H1 (cell line): ENCODE results near the gene ANKFN1. TPM values are rescaled to one million over a fixed set of nuclear protein-coding genes. Genes with fewer than 3 reads are reported as not detected.

Experiments used
- CTCF ChIA-PET: fragments of 300-600 bp; sonication (Branson Sonifier 250); formaldehyde crosslinking; loops from one replicate; lab custom pipeline; 2021; ENCODE audit not compliant: partially characterized antibody; lab: Charles Lee
- POLR2A ChIA-PET: fragments of 300-600 bp; sonication (Branson Sonifier 250); formaldehyde crosslinking; loops from one replicate; lab custom pipeline; 2021; ENCODE audit warnings: inconsistent platforms; ENCODE audit not compliant: partially characterized antibody; lab: Charles Lee
- DNase-seq, 2 experiments: peaks; one replicate each; pipeline versions ENCODE4 v3.0.0 to v3.0.0-alpha.2; 2010 to 2022; ENCODE audit warnings: low spot score in 2 of 2, low read depth in 1 of 2, mixed read lengths in 1 of 2
- FAIRE-seq: peaks from 2 replicates; lab custom pipeline; 2011; peaks lifted over from hg19 to GRCh38; lab: Jason Lieb, UNC
- H2AFZ ChIP-seq: 2 replicates; pipeline ENCODE4 v1.8.1; 2012; ENCODE audit warnings: low read length, inconsistent platforms
- H2AK5ac ChIP-seq: 2 replicates; pipeline ENCODE4 v1.6.1; 2013; ENCODE audit warnings: low read depth, low read length
- H2BK120ac ChIP-seq: replicated peaks from 2 replicates; pipeline ENCODE3; 2013; ENCODE audit warnings: low read depth, low read length, inconsistent platforms
- H2BK12ac ChIP-seq: 2 replicates; pipeline ENCODE4 v1.6.1; 2013; ENCODE audit warnings: low read depth, low read length
- H2BK15ac ChIP-seq: 2 replicates; pipeline ENCODE4 v1.6.1; 2013; ENCODE audit warnings: low read length
- H2BK20ac ChIP-seq: 2 replicates; pipeline ENCODE4 v1.6.1; 2013; ENCODE audit warnings: low read length
- H2BK5ac ChIP-seq: 2 replicates; pipeline ENCODE4 v1.6.1; 2013; ENCODE audit warnings: low read depth, low read length
- H3K14ac ChIP-seq: 2 replicates; pipeline ENCODE4 v1.6.1; 2013; ENCODE audit warnings: inconsistent platforms; ENCODE audit not compliant: insufficient read length
- H3K18ac ChIP-seq: 2 replicates; pipeline ENCODE4 v1.6.1; 2013; ENCODE audit warnings: low read length; ENCODE audit errors: extremely low read depth
- H3K23ac ChIP-seq: 2 replicates; pipeline ENCODE4 v1.6.1; 2013; ENCODE audit warnings: inconsistent platforms; ENCODE audit not compliant: insufficient read length
- H3K23me2 ChIP-seq: 2 replicates; pipeline ENCODE4 v1.6.1; 2013; ENCODE audit warnings: low read depth, low read length
- H3K27ac ChIP-seq: 2 replicates; pipeline ENCODE4 v1.6.1; 2011; ENCODE audit warnings: low read depth, low read length, inconsistent platforms
- H3K27me3 ChIP-seq, 4 experiments: replicated peaks in 1 of 4; 1 replicate in 1 of 4; 2 replicates in 3 of 4; pipeline versions ENCODE4 v1.6.1 to v1.8.1; 2011 to 2013; ENCODE audit warnings: low read length in 3 of 4, mild to moderate bottlenecking in 3 of 4, inconsistent platforms in 2 of 4, mixed read lengths in 2 of 4, moderate library complexity in 1 of 4; ENCODE audit not compliant: control insufficient read depth in 3 of 4, insufficient read depth in 3 of 4; ENCODE audit errors: extremely low read depth in 1 of 4
- H3K36me3 ChIP-seq, 4 experiments: 2 replicates each; pipeline versions ENCODE4 v1.6.1 to v1.8.1; 2011 to 2013; ENCODE audit warnings: mild to moderate bottlenecking in 4 of 4, low read length in 3 of 4, moderate library complexity in 2 of 4, control low read depth in 1 of 4, inconsistent platforms in 1 of 4; ENCODE audit not compliant: insufficient read depth in 4 of 4, control insufficient read depth in 2 of 4
- H3K4ac ChIP-seq: replicated peaks from 2 replicates; pipeline ENCODE3; 2013; ENCODE audit warnings: low read length, low read depth, mixed read lengths, inconsistent platforms; ENCODE audit not compliant: insufficient read length
- H3K4me1 ChIP-seq, 4 experiments: replicated peaks in 1 of 4; 1 replicate in 1 of 4; 2 replicates in 3 of 4; pipeline versions ENCODE4 v1.6.1 to v1.8.1; 2011 to 2013; ENCODE audit warnings: low read length in 3 of 4, inconsistent platforms in 2 of 4, mixed read lengths in 1 of 4; ENCODE audit not compliant: insufficient read depth in 4 of 4, control insufficient read depth in 3 of 4
- H3K4me2 ChIP-seq, 2 experiments: 2 replicates each; pipeline versions ENCODE4 v1.6.1 to v1.8.1; 2011 to 2013; ENCODE audit warnings: low read depth in 2 of 2, low read length in 2 of 2, control low read depth in 1 of 2, inconsistent platforms in 1 of 2, mild to moderate bottlenecking in 1 of 2; ENCODE audit not compliant: insufficient read depth in 1 of 2
- H3K4me3 ChIP-seq, 4 experiments: fragments of 200-600, 300-600 bp in 1 of 4; sonication (generic), shearing (Covaris generic), sonication (Bioruptor Twin) in 1 of 4; 2 replicates each; pipeline versions ENCODE4 v1.5.1 to v1.8.1; 2011 to 2016; ENCODE audit warnings: low read length in 4 of 4, low read depth in 3 of 4, control low read depth in 2 of 4, inconsistent platforms in 2 of 4, mild to moderate bottlenecking in 2 of 4, mixed read lengths in 1 of 4, moderate library complexity in 1 of 4; ENCODE audit not compliant: insufficient read depth in 2 of 4; ENCODE audit errors: extremely low read depth in 1 of 4
- H3K56ac ChIP-seq: replicated peaks from 2 replicates; pipeline ENCODE3; 2013; ENCODE audit warnings: low read depth, mild to moderate bottlenecking, mixed read lengths, low read length, inconsistent platforms; ENCODE audit not compliant: insufficient read length
- H3K79me1 ChIP-seq: 2 replicates; pipeline ENCODE4 v1.6.1; 2013; ENCODE audit warnings: low read depth, low read length, control low read depth
- H3K79me2 ChIP-seq, 2 experiments: 2 replicates each; pipeline versions ENCODE4 v1.6.1 to v1.8.1; 2012 to 2013; ENCODE audit warnings: low read length in 2 of 2, mild to moderate bottlenecking in 2 of 2, inconsistent platforms in 1 of 2; ENCODE audit not compliant: insufficient read depth in 2 of 2, control insufficient read depth in 1 of 2
- H3K9ac ChIP-seq, 4 experiments: replicated peaks in 1 of 4; 1 replicate in 1 of 4; 2 replicates in 3 of 4; pipeline versions ENCODE4 v1.6.1 to v1.8.1; 2011 to 2013; ENCODE audit warnings: low read depth in 3 of 4, low read length in 3 of 4, control low read depth in 2 of 4, mild to moderate bottlenecking in 2 of 4, moderate library complexity in 2 of 4, inconsistent platforms in 1 of 4; ENCODE audit errors: extremely low read depth in 1 of 4
- H3K9me3 ChIP-seq, 2 experiments: 2 replicates each; pipeline versions ENCODE4 v1.6.1 to v1.8.1; 2012 to 2013; ENCODE audit warnings: mild to moderate bottlenecking in 2 of 2, moderate library complexity in 2 of 2, control low read depth in 1 of 2, inconsistent platforms in 1 of 2, low read depth in 1 of 2, low read length in 1 of 2, mixed read lengths in 1 of 2; ENCODE audit not compliant: insufficient read depth in 2 of 2
- H4K20me1 ChIP-seq, 2 experiments: replicated peaks in 1 of 2; 2 replicates each; pipeline versions ENCODE3 to v1.8.1; 2011 to 2013; ENCODE audit warnings: inconsistent platforms in 2 of 2, low read length in 2 of 2, mild to moderate bottlenecking in 1 of 2; ENCODE audit not compliant: insufficient read depth in 2 of 2, control insufficient read depth in 1 of 2
- H4K5ac ChIP-seq: 2 replicates; pipeline ENCODE4 v1.6.1; 2013; ENCODE audit warnings: low read length, low read depth, mixed read lengths, inconsistent platforms; ENCODE audit not compliant: insufficient read length
- H4K8ac ChIP-seq: 2 replicates; pipeline ENCODE4 v1.8.0; 2013; ENCODE audit warnings: mild to moderate bottlenecking, moderate library complexity, low read length, inconsistent platforms; ENCODE audit not compliant: insufficient read depth; ENCODE audit errors: extremely low read depth
- H4K91ac ChIP-seq: replicated peaks from 2 replicates; pipeline ENCODE3; 2013; ENCODE audit warnings: low read length, mixed read lengths, inconsistent platforms; ENCODE audit not compliant: insufficient read length
- BACH1 ChIP-seq: IDR thresholded peaks from 2 replicates; pipeline ENCODE4 v1.6.1; 2012; ENCODE audit warnings: low read length, improper control_type of control experiment
- CTBP2 ChIP-seq: IDR thresholded peaks from 2 replicates; pipeline ENCODE4 v1.7.0; 2011; ENCODE audit warnings: borderline replicate concordance, mild to moderate bottlenecking, moderate library complexity, mixed read lengths, low read length; ENCODE audit not compliant: insufficient read depth, insufficient read length
- EZH2 ChIP-seq: fragments of 200-600 bp; sonication (generic); IDR thresholded peaks from 2 replicates; pipeline ENCODE4 v1.7.1; 2012; ENCODE audit warnings: low read depth, mild to moderate bottlenecking, moderate library complexity, low read length, inconsistent platforms; ENCODE audit not compliant: severe bottlenecking
- GABPA ChIP-seq: IDR thresholded peaks from 2 replicates; pipeline ENCODE4 v1.6.1; 2011; ENCODE audit warnings: mild to moderate bottlenecking, low read length, moderate library complexity, borderline replicate concordance; ENCODE audit not compliant: insufficient read depth
- GTF2F1 ChIP-seq: IDR thresholded peaks from 2 replicates; pipeline ENCODE4 v1.6.1; 2012; ENCODE audit warnings: low read depth, low read length, improper control_type of control experiment, borderline replicate concordance
- JUND ChIP-seq: IDR thresholded peaks from 2 replicates; pipeline ENCODE4 v1.6.1; 2011; ENCODE audit warnings: mild to moderate bottlenecking, improper control_type of control experiment, low read length
- KDM4A ChIP-seq: IDR thresholded peaks from one replicate; pipeline ENCODE4 v1.7.1; 2012; ENCODE audit warnings: low read depth, mild to moderate bottlenecking, moderate library complexity, low read length, inconsistent platforms; ENCODE audit not compliant: severe bottlenecking
- NANOG ChIP-seq: IDR thresholded peaks from 2 replicates; pipeline ENCODE4 v1.6.1; 2011; ENCODE audit warnings: low read length, low read depth, mild to moderate bottlenecking, inconsistent platforms; ENCODE audit not compliant: insufficient read depth, poor library complexity, severe bottlenecking
- RFX5 ChIP-seq: IDR thresholded peaks from 2 replicates; pipeline ENCODE4 v1.6.1; 2011; ENCODE audit warnings: low read depth, low read length, improper control_type of control experiment, borderline replicate concordance
- SIX5 ChIP-seq: IDR thresholded peaks from 2 replicates; pipeline ENCODE4 v1.6.1; 2011; ENCODE audit warnings: mild to moderate bottlenecking, low read depth, low read length
- SP2 ChIP-seq: IDR thresholded peaks from 2 replicates; pipeline ENCODE4 v1.6.1; 2012; ENCODE audit warnings: mild to moderate bottlenecking, low read length, inconsistent platforms
- SUZ12 ChIP-seq: fragments of 200-600 bp; sonication (generic); IDR thresholded peaks from 2 replicates; pipeline ENCODE4 v1.6.1; 2012; ENCODE audit warnings: mild to moderate bottlenecking, inconsistent platforms, low read length, moderate library complexity, mixed read lengths
- WGBS, 2 experiments: shearing (Covaris generic) in 1 of 2; methylation state at CpG; one replicate each; pipeline versions ENCODE4 v1.1.6 to v1.1.7; 2013 to 2015; ENCODE audit warnings: low lambda C conversion rate in 2 of 2, mixed read lengths in 2 of 2, inconsistent platforms in 1 of 2, low coverage in 1 of 2, missing lambda C conversion rate in 1 of 2; ENCODE audit not compliant: insufficient replicate concordance in 2 of 2, insufficient coverage in 1 of 2, insufficient read length in 1 of 2; ENCODE audit errors: extremely low coverage in 1 of 2, missing lambda C conversion rate in 1 of 2; 5-methylcytosine and 5-hydroxymethylcytosine counted together
- polyA plus RNA-seq, 7 experiments: library from polyadenylated mRNA; depleted of rRNA in 3 of 7; stranded (reverse) in 5 of 7; unstranded in 2 of 7; fragments of >200 nt in 5 of 7; fragments of 200-250 nt in 2 of 7; gene quantifications; 1 replicate in 5 of 7; 2 replicates in 1 of 7; 4 replicates in 1 of 7; pipeline versions ENCODE4 v1.2.1 to v1.2.3, GENCODE V29; 2011 to 2013; ENCODE audit warnings: missing spikeins in 2 of 7, mixed read lengths in 2 of 7
- total RNA-seq: library from RNA; stranded (reverse); fragmentation: NEBNext Ultra II Directional; extraction: Animal tissue kit (Norgen Biotek cat#: 25700); gene quantifications from 2 replicates; pipeline ENCODE4 v1.2.1, GENCODE V29; 2021
- TF ChIP-seq, protein P1 (sequence below): IDR thresholded peaks from 2 replicates; pipeline ENCODE4 v1.6.1; 2012; ENCODE audit warnings: low read length, inconsistent platforms

The ANKFN1 gene
- total and polyA plus RNA-seq, 2 of the 8 experiments (the other 6 are each of a cell fraction or from before 2014, with no cell fraction given): not detected

DNA sequence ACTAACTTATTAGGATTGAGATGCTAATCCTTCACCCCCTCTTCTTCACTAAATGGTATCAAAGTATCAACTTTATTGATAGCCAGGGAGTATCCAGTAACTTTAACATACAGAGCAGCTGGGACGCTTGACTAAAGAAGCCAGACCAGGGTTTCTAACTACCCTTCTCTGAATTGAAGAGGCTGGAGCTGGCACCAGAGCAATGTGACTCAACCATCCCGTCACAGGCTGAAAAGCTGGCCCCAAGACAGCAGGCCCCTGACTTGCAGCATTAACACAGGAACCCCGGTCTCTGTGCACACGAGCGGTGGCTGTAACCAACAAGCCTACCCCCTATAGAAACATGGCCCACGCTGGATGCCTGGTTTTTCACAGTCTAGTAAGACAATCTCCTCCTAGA is 59.8 kb downstream of the ANKFN1 start:
- FAIRE-seq (no peak), DNase-seq (no peak)
- Histone ChIP-seq H2BK20ac (no peak overlapping the region), H4K91ac (no peak overlapping the region), H2BK15ac (no peak overlapping the region), H3K23me2 (no peaks in the 10 kb centered on the region), H3K79me2 (no peaks in the 10 kb centered on the region), H3K4ac (no peak overlapping the region), H4K20me1 (no peaks in the 10 kb centered on the region), H3K18ac (no peak overlapping the region), H3K9ac (no peak overlapping the region), H3K9me3 (no peaks in the 10 kb centered on the region), H3K36me3 (no peaks in the 10 kb centered on the region), H3K79me1 (no peaks in the 10 kb centered on the region), H2AK5ac (no peak overlapping the region), H3K4me3 (no peak overlapping the region), H2AFZ (no peak overlapping the region), H4K8ac (no peak overlapping the region), H2BK12ac (no peak overlapping the region), H3K4me1 (no peaks in the 10 kb centered on the region), H2BK5ac (no peak overlapping the region), H3K4me2 (no peak overlapping the region), H3K56ac (no peak overlapping the region), H2BK120ac (no peak overlapping the region), H4K5ac (no peak overlapping the region), H3K14ac (no peak overlapping the region), H3K27me3 (no peaks in the 10 kb centered on the region), H3K27ac (no peak overlapping the region), H3K23ac (no peak overlapping the region)
- WGBS, 2 experiments: 90% methylated on average over 6 of the region's 6 CpGs; no CpG with 5 or more reads in 1 of the 2 experiments
- POLR2A ChIA-PET: no interaction called here
- CTCF ChIA-PET: interaction anchor here (1.1 to 1.8 kb wide), 3 partner anchors 20 to 272 kb away, joined by 3 to 4 read pairs (median 3); no protein-coding TSS in a partner anchor
- TF ChIP-seq CTBP2: no peak
- TF ChIP-seq SUZ12: no peak
- TF ChIP-seq BACH1: no peak
- no peak for TF ChIP-seq NANOG
- TF ChIP-seq SP2: no peak
- no peak for TF ChIP-seq RFX5
- TF ChIP-seq, protein P1, sequence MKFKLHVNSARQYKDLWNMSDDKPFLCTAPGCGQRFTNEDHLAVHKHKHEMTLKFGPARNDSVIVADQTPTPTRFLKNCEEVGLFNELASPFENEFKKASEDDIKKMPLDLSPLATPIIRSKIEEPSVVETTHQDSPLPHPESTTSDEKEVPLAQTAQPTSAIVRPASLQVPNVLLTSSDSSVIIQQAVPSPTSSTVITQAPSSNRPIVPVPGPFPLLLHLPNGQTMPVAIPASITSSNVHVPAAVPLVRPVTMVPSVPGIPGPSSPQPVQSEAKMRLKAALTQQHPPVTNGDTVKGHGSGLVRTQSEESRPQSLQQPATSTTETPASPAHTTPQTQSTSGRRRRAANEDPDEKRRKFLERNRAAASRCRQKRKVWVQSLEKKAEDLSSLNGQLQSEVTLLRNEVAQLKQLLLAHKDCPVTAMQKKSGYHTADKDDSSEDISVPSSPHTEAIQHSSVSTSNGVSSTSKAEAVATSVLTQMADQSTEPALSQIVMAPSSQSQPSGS: no peak
- TF ChIP-seq EZH2: no peak
- no peak for TF ChIP-seq KDM4A
- no peak for TF ChIP-seq JUND
- TF ChIP-seq SIX5: no peak
- no peak for TF ChIP-seq GABPA
- no peak for TF ChIP-seq GTF2F1
